Uterus (tissue), 4 donors: ENCODE data around the gene ADD2. TPM values are rescaled to one million over a fixed set of nuclear protein-coding genes. Genes with fewer than 3 reads are reported as not detected.
"Not testable (repeated sequence)": the region's sequence is repeated elsewhere in the genome, so short reads cannot be mapped to it uniquely, and the experiment has no call there.

Experiments used
- DNase-seq, 2 donors: peaks; one replicate each; pipeline ENCODE4 v3.0.0-alpha.2; 2019 to 2020
- H3K27ac ChIP-seq, 2 donors: fragments of 200-600 bp; sonication (generic); 1 replicate in 1 of 2; 2 replicates in 1 of 2; pipeline ENCODE4 v1.5.1; 2016 to 2018
- H3K27me3 ChIP-seq, 2 donors: fragments of 200-600 bp; sonication (generic); one replicate each; pipeline ENCODE4 v1.5.1; 2018 to 2019; ENCODE audit warnings: control low read depth in 1 of 2
- H3K36me3 ChIP-seq, 2 donors: fragments of 200-600 bp; sonication (generic); one replicate each; pipeline ENCODE4 v1.5.1; 2019; ENCODE audit warnings: control low read depth in 1 of 2
- H3K4me1 ChIP-seq, 2 donors: fragments of 200-600 bp; sonication (generic); one replicate each; pipeline ENCODE4 v1.5.1; 2018 to 2019; ENCODE audit warnings: control low read depth in 1 of 2
- H3K4me3 ChIP-seq, 2 donors: fragments of 200-600 bp; sonication (generic); 1 replicate in 1 of 2; 2 replicates in 1 of 2; pipeline ENCODE4 v1.5.1; 2018 to 2019; ENCODE audit warnings: mild to moderate bottlenecking in 1 of 2
- H3K9me3 ChIP-seq, 2 donors: fragments of 200-600 bp; sonication (generic); one replicate each; pipeline ENCODE4 v1.5.1; 2019; ENCODE audit warnings: control low read depth in 1 of 2
- POLR2A ChIP-seq, 2 donors: fragments of 450-650 bp; IDR thresholded peaks; one replicate each; pipeline ENCODE4 v1.6.1; 2016; ENCODE audit warnings: antibody characterized with exemption in 2 of 2, mild to moderate bottlenecking in 1 of 2, moderate library complexity in 1 of 2
- intact Hi-C: fragments of 100-400 bp; cut with DNase I; formaldehyde crosslinking; loops from one replicate; pipeline ENCODE4 v1.15.1; 2023; ENCODE audit warnings: low total_unique reads
- total RNA-seq, 4 donors: library from RNA; depleted of rRNA in 3 of 4; stranded (reverse); fragments of >200 nt in 3 of 4; gene quantifications; one replicate each; pipeline versions ENCODE4 v1.1.0 to v1.2.4, GENCODE V29; 2014 to 2023
- TF ChIP-seq, protein P1 (sequence below), 4 experiments: fragments of 200-600 bp in 2 of 4; fragments of 450-650 bp in 2 of 4; sonication (generic) in 2 of 4; IDR thresholded peaks; one replicate each; pipeline ENCODE4 v1.5.1; 2016 to 2019; ENCODE audit warnings: antibody characterized with exemption in 4 of 4, mild to moderate bottlenecking in 2 of 4, moderate library complexity in 1 of 4
- donor health status: DM: yes; HTN: yes; CAD: no.

ADD2 gene
- total RNA-seq, 4 donors from 2014 or later = 0.51 to 5.2 (median 2.6) TPM

DNA sequence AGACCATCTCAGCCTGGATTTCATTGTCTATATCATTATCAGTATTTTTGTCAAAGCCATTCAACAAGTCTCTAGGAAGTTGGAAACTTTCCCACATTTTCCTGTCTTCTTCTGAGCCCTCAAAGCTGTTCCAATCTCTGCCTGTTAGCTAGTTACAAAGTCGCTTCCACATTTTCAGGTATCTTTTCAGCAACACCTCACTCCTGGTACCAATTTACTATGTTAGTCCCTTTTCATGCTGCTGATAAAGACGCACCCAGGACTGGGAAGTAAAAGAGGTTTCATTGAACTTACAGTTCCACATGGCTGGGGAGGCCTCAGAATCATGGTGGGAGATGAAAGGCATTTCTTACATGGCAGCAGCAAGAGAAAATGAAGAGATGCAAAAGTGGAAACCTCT lies 31.7 kb upstream of the ADD2 start:
- Histone ChIP-seq H3K9me3 (no peaks in the 10 kb centered on the region), H3K36me3 (no peaks in the 10 kb centered on the region), H3K27me3 (no peaks in the 10 kb centered on the region), H3K4me3 (no peak overlapping the region), H3K4me1 (no peaks in the 10 kb centered on the region), H3K27ac (no peak overlapping the region)
- intact Hi-C loops = no loop called here
- TF ChIP-seq POLR2A (IDR thresholded peaks at IDR 0.05) = no peak
- TF ChIP-seq, protein P1, sequence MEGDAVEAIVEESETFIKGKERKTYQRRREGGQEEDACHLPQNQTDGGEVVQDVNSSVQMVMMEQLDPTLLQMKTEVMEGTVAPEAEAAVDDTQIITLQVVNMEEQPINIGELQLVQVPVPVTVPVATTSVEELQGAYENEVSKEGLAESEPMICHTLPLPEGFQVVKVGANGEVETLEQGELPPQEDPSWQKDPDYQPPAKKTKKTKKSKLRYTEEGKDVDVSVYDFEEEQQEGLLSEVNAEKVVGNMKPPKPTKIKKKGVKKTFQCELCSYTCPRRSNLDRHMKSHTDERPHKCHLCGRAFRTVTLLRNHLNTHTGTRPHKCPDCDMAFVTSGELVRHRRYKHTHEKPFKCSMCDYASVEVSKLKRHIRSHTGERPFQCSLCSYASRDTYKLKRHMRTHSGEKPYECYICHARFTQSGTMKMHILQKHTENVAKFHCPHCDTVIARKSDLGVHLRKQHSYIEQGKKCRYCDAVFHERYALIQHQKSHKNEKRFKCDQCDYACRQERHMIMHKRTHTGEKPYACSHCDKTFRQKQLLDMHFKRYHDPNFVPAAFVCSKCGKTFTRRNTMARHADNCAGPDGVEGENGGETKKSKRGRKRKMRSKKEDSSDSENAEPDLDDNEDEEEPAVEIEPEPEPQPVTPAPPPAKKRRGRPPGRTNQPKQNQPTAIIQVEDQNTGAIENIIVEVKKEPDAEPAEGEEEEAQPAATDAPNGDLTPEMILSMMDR (IDR thresholded peaks at IDR 0.05) = no peak
- no peak for DNase-seq

DNA sequence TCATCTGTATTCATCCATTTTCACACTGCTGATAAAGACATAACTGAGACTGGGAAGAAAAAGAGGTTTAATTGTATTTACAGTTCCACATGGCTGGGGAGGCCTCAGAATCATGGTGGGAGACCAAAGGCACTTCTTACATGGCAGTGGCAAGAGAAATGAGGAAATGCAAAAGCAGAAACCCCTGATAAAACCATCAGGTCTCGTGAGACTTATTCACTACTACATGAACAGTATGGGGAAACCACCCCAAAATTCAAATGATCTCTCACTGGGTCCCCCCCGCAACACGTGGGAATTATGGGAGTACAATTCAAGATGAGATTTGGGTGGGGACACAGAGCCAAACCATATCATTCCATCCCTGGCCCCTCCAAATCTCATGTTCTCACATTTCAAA lies 30.0 kb upstream of the ADD2 start:
- DNase-seq, H3K4me1 ChIP-seq, H3K9me3 ChIP-seq, intact Hi-C loops, H3K4me3 ChIP-seq, H3K27ac ChIP-seq, H3K27me3 ChIP-seq, H3K36me3 ChIP-seq: not testable (repeated sequence)

DNA sequence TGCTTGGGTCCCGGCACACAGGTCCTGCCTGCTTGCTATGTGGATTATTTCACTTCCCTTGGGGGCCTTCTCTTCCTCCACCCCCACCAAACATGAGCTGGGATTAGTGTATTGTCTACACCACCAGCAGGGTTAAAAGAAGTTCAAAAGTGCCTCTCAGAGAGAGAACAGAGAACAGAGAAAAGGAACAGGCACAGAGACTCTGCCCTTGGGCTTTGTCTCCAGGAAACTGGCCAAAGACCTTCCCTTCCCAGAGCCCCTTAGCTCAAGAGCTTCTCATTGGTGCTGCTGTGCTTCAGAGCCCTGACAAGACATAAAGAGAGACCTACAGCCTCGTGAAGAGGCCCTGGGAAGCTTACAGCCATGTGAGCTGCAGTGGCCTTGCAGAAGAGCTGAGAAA lies 29.5 kb upstream of the ADD2 start:
- Histone ChIP-seq H3K9me3 (no peaks in the 10 kb centered on the region), H3K4me3 (no peak overlapping the region), H3K36me3 (no peaks in the 10 kb centered on the region), H3K4me1 (no peaks in the 10 kb centered on the region), H3K27ac (no peak overlapping the region), H3K27me3 (no peaks in the 10 kb centered on the region)
- TF ChIP-seq POLR2A (IDR thresholded peaks at IDR 0.05) = no peak
- TF ChIP-seq, protein P1 (IDR thresholded peaks at IDR 0.05) = no peak
- no peak for DNase-seq
- intact Hi-C loops = no loop called here

DNA sequence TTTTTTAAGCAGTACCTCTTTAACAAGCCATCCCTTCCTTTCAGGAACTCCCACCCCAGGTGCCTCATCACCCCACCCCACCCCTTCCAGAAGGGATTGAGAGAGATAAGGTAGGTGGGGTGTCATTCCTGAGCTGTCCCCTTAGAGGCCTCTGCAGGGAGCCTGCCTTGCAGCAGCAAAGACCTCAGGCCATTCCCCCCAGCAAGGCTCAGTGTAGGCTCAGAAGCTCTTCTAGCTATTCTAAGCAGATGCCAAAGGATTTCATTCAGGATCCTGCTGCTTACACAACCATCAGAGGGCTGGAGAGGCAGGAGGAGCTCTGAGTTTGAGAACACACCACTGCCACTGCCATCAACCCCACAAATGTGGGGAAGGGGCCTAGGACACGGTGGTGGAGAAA lies 28.3 kb upstream of the ADD2 start:
- H3K9me3 ChIP-seq = no peaks in the 10 kb centered on the region
- no peak for TF ChIP-seq POLR2A (IDR thresholded peaks at IDR 0.05)
- TF ChIP-seq, protein P1 (IDR thresholded peaks at IDR 0.05) = no peak
- H3K4me1 ChIP-seq = no peaks in the 10 kb centered on the region
- H3K27me3 ChIP-seq = peaks cover 0 to 5% of the 10 kb centered on the region in 2 donors
- no peak overlapping the region for H3K4me3 ChIP-seq
- H3K27ac ChIP-seq = no peak overlapping the region
- no peaks in the 10 kb centered on the region for H3K36me3 ChIP-seq
- DNase-seq = no peak
- intact Hi-C loops = no loop called here

DNA sequence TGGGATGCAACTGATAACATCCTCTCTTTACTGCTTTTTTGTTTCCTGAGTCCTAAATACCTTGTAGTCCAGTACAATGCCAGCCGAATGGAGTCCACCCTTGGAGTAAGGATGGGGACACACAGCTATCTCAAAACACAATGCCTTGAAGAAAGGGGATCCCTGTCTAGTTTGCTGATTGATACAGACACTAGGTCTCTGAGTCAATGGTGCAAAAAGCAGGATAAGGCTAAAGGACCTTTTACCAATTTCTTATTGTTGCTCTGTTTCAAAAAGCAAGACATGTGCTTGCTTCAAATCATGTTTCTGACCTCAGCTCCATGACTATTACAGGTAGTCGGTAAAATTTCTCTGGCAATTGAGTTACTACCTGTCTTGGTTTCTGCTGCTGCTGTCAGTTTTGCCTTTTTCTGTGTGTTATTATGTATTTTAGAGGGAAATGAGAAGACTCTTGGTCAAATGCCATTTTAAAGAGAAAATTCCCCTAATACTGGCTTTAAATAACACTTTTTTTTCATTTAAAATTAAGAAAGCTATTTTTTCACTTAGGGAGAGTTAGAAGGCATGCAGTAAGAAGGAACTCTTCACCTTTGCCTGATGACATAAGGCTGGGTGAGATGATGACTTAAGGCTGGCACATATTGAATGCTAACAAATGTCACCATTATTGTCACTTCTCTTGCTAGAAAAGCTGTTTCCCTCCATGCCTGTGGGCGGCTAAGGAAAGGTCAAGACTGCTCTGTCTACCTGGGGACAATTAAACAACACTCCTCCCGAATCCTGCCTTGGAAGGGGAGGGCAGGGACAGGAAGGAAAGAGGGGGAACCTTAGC lies 27.4 kb upstream of the ADD2 start:
- TF ChIP-seq, protein P1 (IDR thresholded peaks at IDR 0.05) = no peak
- TF ChIP-seq POLR2A (IDR thresholded peaks at IDR 0.05) = no peak
- no peak for DNase-seq
- Histone ChIP-seq H3K4me3 (no peak overlapping the region), H3K4me1 (peaks cover 0 to 4% of the 10 kb centered on the region in 2 donors), H3K36me3 (no peaks in the 10 kb centered on the region), H3K27me3 (peaks cover 0 to 10% of the 10 kb centered on the region in 2 donors), H3K27ac (no peak overlapping the region), H3K9me3 (no peaks in the 10 kb centered on the region)
- intact Hi-C loops = no loop called here
